Measurements from ENCODE around the gene LYRM4. TPM values are rescaled to one million over a fixed set of nuclear protein-coding genes. Genes with fewer than 3 reads are reported as not detected.

LYRM4 gene
- total RNA-seq, 1 donor = 25.5 TPM

DNA sequence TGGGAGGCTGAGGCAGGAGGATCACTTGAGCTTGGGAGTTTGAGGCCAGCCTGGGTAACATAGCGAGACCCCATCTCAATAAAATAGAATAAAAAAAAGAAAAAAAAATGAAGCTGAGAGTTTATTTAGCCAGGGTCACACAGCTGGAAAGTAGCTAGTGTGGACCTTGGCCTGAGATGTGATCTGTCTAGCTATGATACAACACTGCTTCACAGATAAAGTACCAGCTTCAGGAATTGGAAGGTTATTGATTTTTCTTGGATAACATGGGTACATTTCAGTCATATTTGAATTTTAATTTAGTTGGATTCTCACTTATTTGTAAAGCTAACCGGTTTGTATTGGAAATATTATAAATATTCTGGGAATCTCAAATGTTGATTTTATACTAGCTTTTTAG lies 5.7 kb upstream of the LYRM4 start:
- no peaks in the 10 kb centered on the region for H3K27me3 ChIP-seq (ENCODE audit: insufficient read depth, low read length)
- peaks cover 12% of the 10 kb centered on the region for H3K4me1 ChIP-seq (ENCODE audit: insufficient read depth, low read length)
- no peak overlapping the region for H3K4me3 ChIP-seq (ENCODE audit: low read length)
- no peaks in the 10 kb centered on the region for H3K9me3 ChIP-seq (ENCODE audit: low read depth, low read length)

- Histone ChIP-seq H3K4me3 (ENCODE audit: low read length) (peak overlapping the region; percentile 94), H3K9me3 (ENCODE audit: low read depth, low read length) (no peaks in the 10 kb centered on the region), H3K4me1 (ENCODE audit: insufficient read depth, low read length) (peaks cover 23% of the 10 kb centered on the region), H3K27me3 (ENCODE audit: insufficient read depth, low read length) (no peaks in the 10 kb centered on the region)
These were observed 877 bp upstream of the LYRM4 start for GRCh38 chr6:5261545-5262109.

DNA sequence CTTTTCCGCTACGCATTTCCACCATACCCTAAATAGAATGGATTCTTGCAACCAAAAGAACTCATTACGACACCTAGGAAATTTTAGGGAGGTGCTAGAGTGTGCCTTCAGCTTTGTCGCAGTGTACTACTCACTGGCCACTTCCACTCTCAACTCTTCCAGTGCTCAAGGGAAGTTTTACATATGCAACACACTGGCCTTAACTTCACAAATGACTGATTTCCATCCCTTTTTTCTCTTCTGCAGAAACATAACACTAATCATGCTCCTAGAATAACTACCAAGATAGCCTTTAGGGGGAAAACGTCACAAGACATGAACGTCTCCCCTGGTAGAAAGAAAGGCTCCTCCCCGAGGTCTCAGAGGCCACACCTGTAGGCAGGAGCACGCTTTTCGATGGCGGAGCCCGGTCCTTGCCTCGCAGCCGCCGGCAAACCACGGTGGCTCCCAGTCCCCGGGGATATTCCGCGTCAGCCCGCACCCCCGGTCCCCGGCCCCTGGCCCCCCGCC lies 584 bp downstream of the LYRM4 start:
- Histone ChIP-seq H3K27me3 (ENCODE audit: insufficient read depth, low read length) (no peaks in the 10 kb centered on the region), H3K4me1 (ENCODE audit: insufficient read depth, low read length) (peaks cover 23% of the 10 kb centered on the region), H3K9me3 (ENCODE audit: low read depth, low read length) (no peaks in the 10 kb centered on the region), H3K4me3 (ENCODE audit: low read length) (peak overlapping the region; percentile 94)

DNA sequence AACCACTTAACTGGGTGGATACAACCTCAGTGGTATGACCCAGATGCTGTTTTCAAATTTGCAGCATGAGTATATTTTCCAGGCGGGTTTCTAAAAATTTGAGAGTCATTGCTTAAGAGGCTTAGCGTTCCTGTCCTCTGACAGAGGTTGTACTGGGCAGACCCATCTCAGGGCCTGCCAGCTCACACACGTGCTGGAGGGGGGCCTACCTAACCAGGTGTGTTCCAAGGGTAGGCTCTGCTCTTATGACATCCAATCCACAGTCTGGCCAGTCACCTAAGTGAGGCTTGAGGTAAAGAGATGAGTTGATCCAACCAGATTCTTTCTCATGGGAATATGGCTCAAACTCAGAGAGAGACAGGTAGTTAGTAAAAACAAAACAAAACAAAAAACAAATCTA lies 1.3 kb downstream of the LYRM4 start:
- H3K4me3 ChIP-seq (ENCODE audit: low read length) = no peak overlapping the region
- no peaks in the 10 kb centered on the region for H3K27me3 ChIP-seq (ENCODE audit: insufficient read depth, low read length)
- H3K9me3 ChIP-seq (ENCODE audit: low read depth, low read length) = no peaks in the 10 kb centered on the region
- H3K4me1 ChIP-seq (ENCODE audit: insufficient read depth, low read length) = peaks cover 23% of the 10 kb centered on the region

- no peaks in the 10 kb centered on the region for H3K9me3 ChIP-seq (ENCODE audit: low read depth, low read length)
- peaks cover 19% of the 10 kb centered on the region for H3K4me1 ChIP-seq (ENCODE audit: insufficient read depth, low read length)
- H3K27me3 ChIP-seq (ENCODE audit: insufficient read depth, low read length) = no peaks in the 10 kb centered on the region
- no peak overlapping the region for H3K4me3 ChIP-seq (ENCODE audit: low read length)
These were observed 3.4 kb downstream of the LYRM4 start for GRCh38 chr6:5257400-5257799.

- no peaks in the 10 kb centered on the region for H3K9me3 ChIP-seq (ENCODE audit: low read depth, low read length)
- peaks cover 14% of the 10 kb centered on the region for H3K4me1 ChIP-seq (ENCODE audit: insufficient read depth, low read length)
- no peaks in the 10 kb centered on the region for H3K27me3 ChIP-seq (ENCODE audit: insufficient read depth, low read length)
- no peak overlapping the region for H3K4me3 ChIP-seq (ENCODE audit: low read length)
These were observed 3.8 kb downstream of the LYRM4 start for GRCh38 chr6:5256952-5257351.

DNA sequence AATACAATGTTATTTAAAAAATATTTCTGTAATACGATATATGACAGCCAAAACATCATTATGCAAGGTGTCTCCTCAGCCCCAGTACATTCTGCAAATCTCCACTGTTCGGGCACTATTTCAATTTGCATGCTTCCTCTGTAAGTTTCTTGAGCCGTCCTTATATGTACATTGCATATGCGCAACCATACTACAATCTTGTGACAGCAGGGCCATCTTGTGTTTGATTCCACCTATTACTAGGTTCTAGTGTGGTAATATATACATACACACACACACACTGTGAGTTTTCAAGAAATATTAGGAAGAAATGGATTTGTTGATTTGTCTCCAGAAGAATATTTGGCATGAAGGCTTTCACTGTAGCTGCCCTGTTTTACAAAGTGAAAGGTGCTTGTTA lies 9.8 kb downstream of the LYRM4 start:
- Histone ChIP-seq H3K27me3 (ENCODE audit: insufficient read depth, low read length) (no peaks in the 10 kb centered on the region), H3K4me1 (ENCODE audit: insufficient read depth, low read length) (no peaks in the 10 kb centered on the region), H3K4me3 (ENCODE audit: low read length) (no peak overlapping the region)

GRCh38 chr6:5250451-5250850 lies 10.3 kb downstream of the LYRM4 start:
- no peaks in the 10 kb centered on the region for H3K9me3 ChIP-seq (ENCODE audit: low read depth, low read length)
- H3K4me3 ChIP-seq (ENCODE audit: low read length) = no peak overlapping the region
- no peaks in the 10 kb centered on the region for H3K27me3 ChIP-seq (ENCODE audit: insufficient read depth, low read length)
- no peaks in the 10 kb centered on the region for H3K4me1 ChIP-seq (ENCODE audit: insufficient read depth, low read length)

More for the DNA sequence above, 9.8 kb downstream of the LYRM4 start:
- H3K9me3 ChIP-seq (ENCODE audit: low read depth, low read length) = no peaks in the 10 kb centered on the region

DNA sequence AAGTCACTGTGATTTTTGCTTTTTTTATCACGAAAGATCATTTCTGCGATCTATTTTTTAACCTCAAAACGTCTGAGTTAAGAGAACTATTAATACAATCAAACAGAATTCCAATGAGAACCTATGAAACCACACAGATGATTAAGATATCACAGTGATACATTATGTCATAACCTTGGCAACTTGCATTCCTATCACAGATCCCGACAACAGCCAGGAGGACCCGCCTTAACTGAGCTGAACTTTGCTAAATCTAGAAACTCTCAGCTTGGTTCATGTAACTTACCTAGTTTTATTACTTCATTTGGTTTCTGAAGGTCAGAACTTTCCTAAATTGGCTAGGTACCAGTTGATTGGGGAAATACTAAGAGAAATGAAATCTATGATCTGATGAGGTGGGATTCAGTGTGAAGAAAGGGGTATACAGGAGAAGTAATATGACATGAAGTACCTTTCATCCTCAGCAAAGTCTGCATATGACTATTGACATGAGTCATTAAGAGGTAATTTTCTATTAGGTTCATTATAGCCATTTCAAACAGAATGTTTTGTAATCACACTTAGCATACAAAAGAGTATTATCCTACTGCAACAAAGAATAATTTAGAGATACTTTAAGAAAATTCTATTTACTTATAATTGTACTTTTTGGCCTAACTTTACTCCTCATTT lies 11.2 kb downstream of the LYRM4 start:
- Histone ChIP-seq H3K27me3 (ENCODE audit: insufficient read depth, low read length) (no peaks in the 10 kb centered on the region), H3K9me3 (ENCODE audit: low read depth, low read length) (no peaks in the 10 kb centered on the region), H3K4me3 (ENCODE audit: low read length) (no peak overlapping the region), H3K4me1 (ENCODE audit: insufficient read depth, low read length) (no peaks in the 10 kb centered on the region)

DNA sequence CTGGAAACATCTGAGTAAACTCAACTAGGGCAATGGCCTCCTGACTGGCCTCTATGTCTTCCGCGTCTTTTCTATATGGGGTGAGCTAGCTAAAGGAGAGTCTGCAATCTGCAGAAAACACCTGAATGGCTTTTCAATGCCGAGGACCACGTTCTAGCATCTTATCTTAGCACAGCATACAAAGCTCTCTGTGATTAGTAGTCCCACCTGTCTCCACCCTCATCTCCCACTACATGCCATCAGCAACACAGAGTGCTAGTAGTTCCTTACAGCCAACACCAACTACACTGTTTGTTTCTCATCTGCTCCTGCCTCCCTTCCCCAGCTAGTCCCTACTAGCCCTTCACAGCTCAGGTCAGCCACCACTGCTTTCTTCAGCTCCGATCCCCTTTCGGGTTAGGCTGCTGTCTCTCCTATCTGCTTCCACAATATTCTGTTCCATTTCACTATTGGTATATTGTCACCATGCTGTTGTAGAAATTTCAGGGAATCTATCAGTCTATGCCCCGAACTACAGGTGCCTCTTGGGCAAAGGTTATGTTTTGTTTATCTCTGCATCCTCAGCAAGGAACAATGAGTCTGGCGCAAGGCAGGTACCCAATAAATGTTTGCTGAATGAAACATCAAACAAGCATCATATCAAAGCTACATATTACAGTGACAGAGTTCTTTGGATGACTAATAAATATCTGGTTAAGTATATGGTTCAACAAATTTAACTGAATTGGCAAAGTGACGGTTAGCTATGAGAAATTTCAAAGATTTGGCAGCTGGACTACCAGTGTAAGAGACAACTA lies 12.2 kb downstream of the LYRM4 start:
- H3K9me3 ChIP-seq (ENCODE audit: low read depth, low read length) = no peaks in the 10 kb centered on the region
- H3K4me3 ChIP-seq (ENCODE audit: low read length) = no peak overlapping the region
- H3K27me3 ChIP-seq (ENCODE audit: insufficient read depth, low read length) = no peaks in the 10 kb centered on the region
- H3K4me1 ChIP-seq (ENCODE audit: insufficient read depth, low read length) = no peaks in the 10 kb centered on the region

DNA sequence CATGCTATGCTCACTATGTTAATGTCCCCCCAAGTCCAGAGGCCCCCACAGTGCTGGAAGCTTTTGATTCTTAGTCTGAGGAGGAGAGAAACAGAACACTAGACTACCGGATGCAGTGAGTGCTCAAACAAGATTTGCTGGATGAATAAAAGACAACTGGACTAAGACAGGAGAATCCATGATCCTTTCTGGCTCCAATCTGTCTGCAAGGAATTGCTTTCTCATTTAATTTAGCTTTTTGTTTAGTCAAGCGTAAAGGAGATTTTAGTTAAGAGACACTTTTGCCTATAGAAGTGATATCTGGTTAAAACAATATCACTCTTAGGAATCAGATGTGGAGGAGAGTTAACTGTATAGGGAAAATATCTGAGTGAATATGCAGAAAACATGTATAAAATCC lies 13.5 kb downstream of the LYRM4 start:
- Histone ChIP-seq H3K4me1 (ENCODE audit: insufficient read depth, low read length) (no peaks in the 10 kb centered on the region), H3K27me3 (ENCODE audit: insufficient read depth, low read length) (no peaks in the 10 kb centered on the region), H3K4me3 (ENCODE audit: low read length) (no peak overlapping the region), H3K9me3 (ENCODE audit: low read depth, low read length) (no peaks in the 10 kb centered on the region)

DNA sequence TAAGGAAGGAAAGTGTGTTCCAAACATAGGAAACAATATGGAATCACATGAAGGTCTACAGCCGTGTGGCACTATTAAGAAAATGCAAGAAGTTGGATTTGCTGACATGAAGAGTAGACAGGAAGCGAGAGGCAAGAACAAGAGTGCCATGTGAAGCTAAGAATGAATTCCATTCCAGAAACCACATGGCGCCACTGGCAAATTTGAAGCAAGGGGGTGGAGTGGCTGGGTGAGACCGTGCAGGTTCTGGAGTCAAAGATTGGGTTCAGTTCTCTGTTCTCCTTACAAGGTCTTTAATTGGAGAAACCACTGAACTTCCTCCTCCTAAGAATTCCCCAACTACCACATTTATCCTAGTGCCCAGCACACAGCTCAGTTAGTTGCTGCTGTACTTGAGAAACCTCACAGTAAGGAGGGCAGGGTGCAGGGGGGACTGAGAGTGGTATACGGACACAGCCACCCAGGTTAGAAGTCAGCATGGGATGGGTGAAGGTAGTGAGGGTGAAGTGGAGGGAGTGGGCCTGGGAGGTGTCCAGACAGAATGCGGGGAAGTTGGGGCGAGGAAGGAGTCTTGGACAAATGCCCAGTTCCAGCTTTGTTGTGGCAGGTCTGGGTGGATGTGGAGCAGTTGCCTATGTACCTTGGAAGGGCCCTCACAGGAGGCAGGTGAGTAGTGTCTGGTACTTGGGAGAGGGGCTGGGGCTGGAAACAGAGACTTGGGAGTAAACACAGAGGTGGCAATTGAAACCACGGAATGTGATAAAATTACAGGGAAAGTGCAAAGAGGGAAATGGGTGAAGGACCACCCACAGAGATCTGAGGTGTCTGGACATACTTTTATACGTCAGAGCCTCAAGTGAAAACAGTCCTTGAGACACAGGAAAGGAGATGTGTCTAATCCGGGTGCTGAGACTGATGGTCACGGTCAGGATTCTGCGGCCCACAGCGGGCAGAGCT lies 14.3 kb downstream of the LYRM4 start:
- no peaks in the 10 kb centered on the region for H3K9me3 ChIP-seq (ENCODE audit: low read depth, low read length)
- no peaks in the 10 kb centered on the region for H3K27me3 ChIP-seq (ENCODE audit: insufficient read depth, low read length)
- H3K4me3 ChIP-seq (ENCODE audit: low read length) = no peak overlapping the region
- no peaks in the 10 kb centered on the region for H3K4me1 ChIP-seq (ENCODE audit: insufficient read depth, low read length)

- Histone ChIP-seq H3K4me3 (ENCODE audit: low read length) (no peak overlapping the region), H3K27me3 (ENCODE audit: insufficient read depth, low read length) (no peaks in the 10 kb centered on the region), H3K4me1 (ENCODE audit: insufficient read depth, low read length) (no peaks in the 10 kb centered on the region), H3K9me3 (ENCODE audit: low read depth, low read length) (no peaks in the 10 kb centered on the region)
These were observed 17.7 kb downstream of the LYRM4 start for GRCh38 chr6:5243069-5243468.

DNA sequence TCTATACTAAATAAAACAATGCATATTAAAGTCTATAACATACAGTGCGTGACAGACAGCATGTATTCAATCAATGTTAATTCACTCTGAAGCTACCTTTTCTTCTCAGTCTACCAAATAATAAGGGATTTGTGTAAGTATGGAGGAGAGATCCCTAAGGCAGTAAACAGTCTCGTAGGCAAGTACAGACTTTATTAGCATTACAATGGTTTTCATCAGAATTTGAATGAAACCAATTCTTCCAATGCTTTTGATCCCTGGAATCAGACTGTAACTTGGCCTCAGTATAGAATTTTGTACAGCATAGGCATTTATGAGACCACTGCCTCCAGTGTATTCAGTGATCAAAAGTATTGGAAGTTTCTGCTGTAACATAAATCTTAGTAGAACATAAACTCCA lies 19.5 kb downstream of the LYRM4 start:
- no peaks in the 10 kb centered on the region for H3K9me3 ChIP-seq (ENCODE audit: low read depth, low read length)
- no peaks in the 10 kb centered on the region for H3K4me1 ChIP-seq (ENCODE audit: insufficient read depth, low read length)
- no peaks in the 10 kb centered on the region for H3K27me3 ChIP-seq (ENCODE audit: insufficient read depth, low read length)
- H3K4me3 ChIP-seq (ENCODE audit: low read length) = no peak overlapping the region
